ENCODE results near the gene ATXN7L1. TPM values are rescaled to one million over a fixed set of nuclear protein-coding genes. Genes with fewer than 3 reads are reported as not detected.

The ATXN7L1 gene
- total RNA-seq, 1 experiment from 2014 or later, result 24.3 TPM

DNA sequence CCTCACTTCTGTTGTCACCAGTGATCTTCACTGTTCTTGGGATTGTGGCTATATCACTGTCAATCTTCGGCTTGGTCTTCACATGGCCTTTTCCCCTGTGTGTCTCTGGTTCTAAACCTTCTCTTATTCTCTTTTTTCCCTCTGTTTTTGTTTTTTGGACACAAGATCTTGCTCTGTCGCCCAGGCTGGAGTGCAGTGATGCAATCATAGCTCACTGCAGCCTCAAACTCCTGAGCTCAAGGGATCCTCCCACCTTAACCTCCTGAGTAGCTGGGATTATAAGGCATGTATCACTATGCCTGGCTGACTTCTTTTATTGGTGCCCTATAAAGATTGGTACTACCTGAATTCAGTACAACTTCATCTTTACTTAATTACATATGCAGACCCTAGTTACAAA, 151.7 kb downstream of the ATXN7L1 start:
- TF ChIP-seq, protein P1, sequence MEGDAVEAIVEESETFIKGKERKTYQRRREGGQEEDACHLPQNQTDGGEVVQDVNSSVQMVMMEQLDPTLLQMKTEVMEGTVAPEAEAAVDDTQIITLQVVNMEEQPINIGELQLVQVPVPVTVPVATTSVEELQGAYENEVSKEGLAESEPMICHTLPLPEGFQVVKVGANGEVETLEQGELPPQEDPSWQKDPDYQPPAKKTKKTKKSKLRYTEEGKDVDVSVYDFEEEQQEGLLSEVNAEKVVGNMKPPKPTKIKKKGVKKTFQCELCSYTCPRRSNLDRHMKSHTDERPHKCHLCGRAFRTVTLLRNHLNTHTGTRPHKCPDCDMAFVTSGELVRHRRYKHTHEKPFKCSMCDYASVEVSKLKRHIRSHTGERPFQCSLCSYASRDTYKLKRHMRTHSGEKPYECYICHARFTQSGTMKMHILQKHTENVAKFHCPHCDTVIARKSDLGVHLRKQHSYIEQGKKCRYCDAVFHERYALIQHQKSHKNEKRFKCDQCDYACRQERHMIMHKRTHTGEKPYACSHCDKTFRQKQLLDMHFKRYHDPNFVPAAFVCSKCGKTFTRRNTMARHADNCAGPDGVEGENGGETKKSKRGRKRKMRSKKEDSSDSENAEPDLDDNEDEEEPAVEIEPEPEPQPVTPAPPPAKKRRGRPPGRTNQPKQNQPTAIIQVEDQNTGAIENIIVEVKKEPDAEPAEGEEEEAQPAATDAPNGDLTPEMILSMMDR (conservative IDR thresholded peaks at IDR 0.05), result no peak
- Histone ChIP-seq H3K23ac (ENCODE audit: insufficient read length, low read depth, low read length) (no peak overlapping the region), H3K14ac (ENCODE audit: insufficient read depth, low read length) (no peak overlapping the region), H2AK5ac (ENCODE audit: insufficient read length, low read length) (no peak overlapping the region), H2BK15ac (ENCODE audit: low read depth, low read length) (no peak overlapping the region), H3K27ac (ENCODE audit: insufficient read length, low read depth, low read length) (no peak overlapping the region), H4K5ac (ENCODE audit: insufficient read length, low read depth, low read length) (no peak overlapping the region), H3K79me2 (ENCODE audit: insufficient read depth, low read length) (no peaks in the 10 kb centered on the region), H3T11ph (ENCODE audit: low read length) (no peak overlapping the region), H2BK5ac (ENCODE audit: insufficient read length, low read length) (no peak overlapping the region), H2BK120ac (ENCODE audit: low read depth, low read length, poor library complexity, severe bottlenecking) (no peak overlapping the region), H3K4ac (ENCODE audit: low read depth, low read length) (no peak overlapping the region), H2BK12ac (ENCODE audit: insufficient read length, low read depth, low read length) (no peak overlapping the region), H2AFZ (ENCODE audit: low read length) (no peak overlapping the region), H3K9me3 (ENCODE audit: control insufficient read depth, low read depth, low read length) (no peaks in the 10 kb centered on the region), H3K27me3 (ENCODE audit: insufficient read depth, low read length) (no peaks in the 10 kb centered on the region), H3K4me2 (ENCODE audit: insufficient read depth, insufficient read length, low read length) (no peak overlapping the region), H4K91ac (ENCODE audit: insufficient read length, low read depth, low read length) (no peak overlapping the region), H3K56ac (ENCODE audit: insufficient read length, low read depth, low read length) (no peak overlapping the region), H4K20me1 (ENCODE audit: control insufficient read depth, insufficient read depth, insufficient read length) (no peaks in the 10 kb centered on the region), H3K9ac (ENCODE audit: extremely low read depth, insufficient read length, low read length) (no peak overlapping the region), H3K4me1 (ENCODE audit: insufficient read depth, low read length) (peaks cover 7% of the 10 kb centered on the region; the same call in 1 of the 2 replicates), H2BK20ac (ENCODE audit: low read depth, low read length, poor library complexity, severe bottlenecking) (no peak overlapping the region), H3K18ac (ENCODE audit: insufficient read length, low read depth, low read length) (no peak overlapping the region), H3K23me2 (ENCODE audit: insufficient read length, low read depth, low read length, poor library complexity, severe bottlenecking) (no peaks in the 10 kb centered on the region), H3K79me1 (ENCODE audit: insufficient read depth, low read depth, low read length, poor library complexity, severe bottlenecking) (no peaks in the 10 kb centered on the region), H4K8ac (replicated peaks; ENCODE audit: insufficient read length, low read depth, low read length) (no peak overlapping the region)
- H3K27ac Mint-ChIP-seq, result no peak overlapping the region; a peak in 1 of 7 replicates
- peaks cover 0 to 9% (median 4%) of the 10 kb centered on the region in 3 experiments; a peak in 4 of 7 replicates for H3K36me3 Mint-ChIP-seq (ENCODE audit: insufficient read depth in 1 of 3, low read depth in 3 of 3)
- WGBS (ENCODE audit: extremely low coverage, insufficient read length, low lambda C conversion rate), result no CpG with 5 or more reads among the region's 2 CpGs
- DNase-seq, result no peak
- H3K9me3 Mint-ChIP-seq, result no peaks in the 10 kb centered on the region
- H3K4me3 Mint-ChIP-seq, result no peak overlapping the region
- H3K4me1 Mint-ChIP-seq, result peaks cover 34 to 37% of the 10 kb centered on the region in 2 experiments
- no peaks in the 10 kb centered on the region for H3K27me3 Mint-ChIP-seq (ENCODE audit: low read depth)
